HepG2 (cell line): Measurements from ENCODE around the gene CXCL3. TPM values are rescaled to one million over a fixed set of nuclear protein-coding genes. Genes with fewer than 3 reads are reported as not detected.

Experiments used
- ATAC-seq: fragments of 200-7000 bp; cut with Tn5 transposase; 3 replicates; pipeline ENCODE4 v1.9.1; 2020; ENCODE audit warnings: mild to moderate bottlenecking, moderate library complexity
- BruUV-seq: library from RNA; stranded (reverse); fragments of 400-500 nt; replicated peaks from 2 replicates; lab custom pipeline; 2021; lab: Mats Ljungman, UMichigan
- CTCF ChIA-PET: fragments of 300-600 bp; formaldehyde crosslinking; extraction: SDS; loops from one replicate; lab custom pipeline; 2021; ENCODE audit warnings: low total read pairs, inconsistent platforms, low intra/inter-chr PET ratio; lab: Yijun Ruan, JAX
- POLR2A ChIA-PET: fragments of 350-600 bp; sonication (Branson Sonifier 250); formaldehyde crosslinking; loops from one replicate; lab custom pipeline; 2020; ENCODE audit warnings: antibody characterized with exemption, inconsistent platforms; lab: Yijun Ruan, JAX
- DNase-seq: peaks from one replicate; pipeline ENCODE4 v3.0.0-alpha.2; 2015; ENCODE audit warnings: low spot score
- FAIRE-seq: peaks from 3 replicates; lab custom pipeline; 2011; peaks lifted over from hg19 to GRCh38; lab: Jason Lieb, UNC
- H2AFZ ChIP-seq: one replicate; pipeline ENCODE4 v1.6.1; 2011; ENCODE audit warnings: low read length, inconsistent platforms
- H3K27ac ChIP-seq: fragments of 300-600 bp; 3 replicates; pipeline ENCODE4 v1.8.0; 2011; ENCODE audit warnings: mixed run types, mild to moderate bottlenecking, mixed read lengths, low read length, inconsistent platforms; ENCODE audit not compliant: insufficient read depth; ENCODE audit errors: extremely low read length
- H3K27me3 ChIP-seq, 2 experiments: fragments of 200-600 bp in 1 of 2; 2 replicates in 1 of 2; 3 replicates in 1 of 2; pipeline versions ENCODE4 v1.6.0 to v1.8.0; 2011; ENCODE audit warnings: low read length in 2 of 2, mild to moderate bottlenecking in 2 of 2, moderate library complexity in 2 of 2, inconsistent platforms in 1 of 2; ENCODE audit not compliant: insufficient read depth in 2 of 2, control insufficient read depth in 1 of 2
- H3K36me3 ChIP-seq, 2 experiments: fragments of 200-600 bp in 1 of 2; replicated peaks in 1 of 2; 2 replicates in 1 of 2; 3 replicates in 1 of 2; pipeline versions ENCODE4 v1.5.1 to v1.8.0; 2011; ENCODE audit warnings: low read length in 2 of 2, inconsistent platforms in 1 of 2; ENCODE audit not compliant: insufficient read depth in 2 of 2, control insufficient read depth in 1 of 2
- H3K4me1 ChIP-seq: 2 replicates; pipeline ENCODE4 v1.5.1; 2012; ENCODE audit warnings: low read length, inconsistent platforms; ENCODE audit not compliant: insufficient read depth
- H3K4me2 ChIP-seq: 2 replicates; pipeline ENCODE4 v1.6.0; 2011; ENCODE audit warnings: low read depth, low read length, inconsistent platforms
- H3K4me3 ChIP-seq, 3 experiments: fragments of 200-600 bp in 1 of 3; sonication (generic), shearing (Covaris generic) in 1 of 3; replicated peaks in 1 of 3; 2 replicates each; pipeline ENCODE4 v1.5.1; 2011 to 2016; ENCODE audit warnings: low read length in 3 of 3, inconsistent platforms in 2 of 3, low read depth in 2 of 3, mild to moderate bottlenecking in 2 of 3, control low read depth in 1 of 3, mixed read lengths in 1 of 3; ENCODE audit not compliant: insufficient read depth in 1 of 3
- H3K79me2 ChIP-seq: one replicate; pipeline ENCODE4 v1.6.1; 2011; ENCODE audit warnings: low read length, inconsistent platforms; ENCODE audit not compliant: insufficient read depth
- H3K9ac ChIP-seq: 2 replicates; pipeline ENCODE4 v1.6.0; 2011; ENCODE audit warnings: mild to moderate bottlenecking, low read depth, low read length, inconsistent platforms; ENCODE audit not compliant: insufficient read depth
- H3K9me3 ChIP-seq: 2 replicates; pipeline ENCODE4 v1.5.1; 2012; ENCODE audit warnings: mild to moderate bottlenecking, low read length
- H4K20me1 ChIP-seq: 2 replicates; pipeline ENCODE4 v1.6.0; 2011; ENCODE audit warnings: inconsistent platforms, mild to moderate bottlenecking, low read length, moderate library complexity; ENCODE audit not compliant: insufficient read depth
- MIER2 ChIP-seq: IDR thresholded peaks from 2 replicates; pipeline ENCODE4 v1.6.1; 2016; ENCODE audit warnings: missing biosample characterization, missing genetic modification reagents
- ZNF549 ChIP-seq: sonication (generic); formaldehyde crosslinking; IDR thresholded peaks from 2 replicates; pipeline ENCODE4 v1.5.0; 2020; ENCODE audit warnings: missing genetic modification reagents
- WGBS: methylation state at CpG from one replicate; pipeline ENCODE4 v1.1.6; 2017; ENCODE audit warnings: low lambda C conversion rate; 5-methylcytosine and 5-hydroxymethylcytosine counted together
- in situ Hi-C: cut with HindIII; loops from 2 replicates; pipeline ENCODE4 v1.10.0; 2017; ENCODE audit warnings: low pct_unique_long_range_greater_than_20kb; ENCODE audit not compliant: extremely low pct_ligation_motif_present
- intact Hi-C: fragments of 100-400 bp; cut with micrococcal nuclease; formaldehyde crosslinking; loops from one replicate; pipeline ENCODE4 v1.10.0; 2022; ENCODE audit not compliant: unreplicated experiment
- polyA plus RNA-seq, 8 experiments: library from polyadenylated mRNA; depleted of rRNA in 3 of 8; stranded (reverse) in 7 of 8; unstranded in 1 of 8; fragments of >200 nt; fragmentation: Illumina TruSeq in 4 of 8; extraction: Trizol in 4 of 8; gene quantifications; 2 replicates each; pipeline versions ENCODE4 v1.2.1 to v1.2.3, GENCODE V29; 2011 to 2016; ENCODE audit warnings: low read depth in 4 of 8, missing spikeins in 1 of 8, mixed read lengths in 1 of 8; ENCODE audit not compliant: insufficient read depth in 1 of 8
- total RNA-seq, 5 experiments: library from RNA; depleted of rRNA; stranded (reverse); fragments of >200 nt; fragmentation: Illumina TruSeq; extraction: Trizol; gene quantifications; 2 replicates each; pipeline ENCODE4 v1.2.3, GENCODE V29; 2016; ENCODE audit warnings: low read depth in 1 of 5
- TF ChIP-seq, protein P1 (sequence below): sonication (generic); formaldehyde crosslinking; IDR thresholded peaks from 2 replicates; pipeline ENCODE4 v1.8.0; 2022; ENCODE audit warnings: missing genetic modification reagents, mild to moderate bottlenecking, moderate library complexity, borderline replicate concordance
- TF ChIP-seq, protein P2 (sequence below), 2 experiments: IDR thresholded peaks; 2 replicates each; pipeline ENCODE4 v1.6.1; 2011 to 2012; ENCODE audit warnings: low read length in 2 of 2, borderline replicate concordance in 1 of 2, low read depth in 1 of 2, mild to moderate bottlenecking in 1 of 2, moderate library complexity in 1 of 2

The CXCL3 gene
- total and polyA plus RNA-seq, 2 of the 13 experiments (the other 11 are each of a cell fraction or from before 2014, with no cell fraction given) = 0.13 TPM; not detected in 1

DNA sequence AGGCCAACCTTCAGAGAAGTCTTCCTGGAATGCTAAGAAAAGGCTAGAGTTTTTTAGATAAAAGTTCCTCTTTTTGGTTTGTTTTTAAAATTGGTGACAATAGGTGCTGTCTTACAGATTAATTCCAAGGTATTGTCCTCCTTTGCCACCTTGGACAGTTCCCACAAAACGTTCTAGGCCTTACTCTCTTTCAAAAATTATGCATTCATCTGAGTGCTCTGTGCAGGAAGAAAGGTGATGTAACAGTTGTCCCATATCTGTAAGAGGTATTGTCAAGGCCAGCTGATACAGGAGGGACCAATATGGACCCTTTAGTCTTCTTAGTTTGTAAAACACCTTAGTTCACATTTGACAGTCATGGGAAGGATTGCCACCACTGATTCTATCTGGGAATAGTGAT lies 24.2 kb downstream of the CXCL3 start:
- no TSS peak for BruUV-seq
- H2AFZ ChIP-seq = no peak overlapping the region
- H3K27ac ChIP-seq = no peak overlapping the region
- intact Hi-C loops = no loop called here
- TF ChIP-seq MIER2 (CRISPR knock-in tag) (peak; percentile 55; the same call in 1 of the 2 replicates), ZNF549 (CRISPR knock-in tag) (no peak)
- TF ChIP-seq, protein P1, sequence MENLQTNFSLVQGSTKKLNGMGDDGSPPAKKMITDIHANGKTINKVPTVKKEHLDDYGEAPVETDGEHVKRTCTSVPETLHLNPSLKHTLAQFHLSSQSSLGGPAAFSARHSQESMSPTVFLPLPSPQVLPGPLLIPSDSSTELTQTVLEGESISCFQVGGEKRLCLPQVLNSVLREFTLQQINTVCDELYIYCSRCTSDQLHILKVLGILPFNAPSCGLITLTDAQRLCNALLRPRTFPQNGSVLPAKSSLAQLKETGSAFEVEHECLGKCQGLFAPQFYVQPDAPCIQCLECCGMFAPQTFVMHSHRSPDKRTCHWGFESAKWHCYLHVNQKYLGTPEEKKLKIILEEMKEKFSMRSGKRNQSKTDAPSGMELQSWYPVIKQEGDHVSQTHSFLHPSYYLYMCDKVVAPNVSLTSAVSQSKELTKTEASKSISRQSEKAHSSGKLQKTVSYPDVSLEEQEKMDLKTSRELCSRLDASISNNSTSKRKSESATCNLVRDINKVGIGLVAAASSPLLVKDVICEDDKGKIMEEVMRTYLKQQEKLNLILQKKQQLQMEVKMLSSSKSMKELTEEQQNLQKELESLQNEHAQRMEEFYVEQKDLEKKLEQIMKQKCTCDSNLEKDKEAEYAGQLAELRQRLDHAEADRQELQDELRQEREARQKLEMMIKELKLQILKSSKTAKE (CRISPR knock-in tag) = no peak
- TF ChIP-seq, protein P2, sequence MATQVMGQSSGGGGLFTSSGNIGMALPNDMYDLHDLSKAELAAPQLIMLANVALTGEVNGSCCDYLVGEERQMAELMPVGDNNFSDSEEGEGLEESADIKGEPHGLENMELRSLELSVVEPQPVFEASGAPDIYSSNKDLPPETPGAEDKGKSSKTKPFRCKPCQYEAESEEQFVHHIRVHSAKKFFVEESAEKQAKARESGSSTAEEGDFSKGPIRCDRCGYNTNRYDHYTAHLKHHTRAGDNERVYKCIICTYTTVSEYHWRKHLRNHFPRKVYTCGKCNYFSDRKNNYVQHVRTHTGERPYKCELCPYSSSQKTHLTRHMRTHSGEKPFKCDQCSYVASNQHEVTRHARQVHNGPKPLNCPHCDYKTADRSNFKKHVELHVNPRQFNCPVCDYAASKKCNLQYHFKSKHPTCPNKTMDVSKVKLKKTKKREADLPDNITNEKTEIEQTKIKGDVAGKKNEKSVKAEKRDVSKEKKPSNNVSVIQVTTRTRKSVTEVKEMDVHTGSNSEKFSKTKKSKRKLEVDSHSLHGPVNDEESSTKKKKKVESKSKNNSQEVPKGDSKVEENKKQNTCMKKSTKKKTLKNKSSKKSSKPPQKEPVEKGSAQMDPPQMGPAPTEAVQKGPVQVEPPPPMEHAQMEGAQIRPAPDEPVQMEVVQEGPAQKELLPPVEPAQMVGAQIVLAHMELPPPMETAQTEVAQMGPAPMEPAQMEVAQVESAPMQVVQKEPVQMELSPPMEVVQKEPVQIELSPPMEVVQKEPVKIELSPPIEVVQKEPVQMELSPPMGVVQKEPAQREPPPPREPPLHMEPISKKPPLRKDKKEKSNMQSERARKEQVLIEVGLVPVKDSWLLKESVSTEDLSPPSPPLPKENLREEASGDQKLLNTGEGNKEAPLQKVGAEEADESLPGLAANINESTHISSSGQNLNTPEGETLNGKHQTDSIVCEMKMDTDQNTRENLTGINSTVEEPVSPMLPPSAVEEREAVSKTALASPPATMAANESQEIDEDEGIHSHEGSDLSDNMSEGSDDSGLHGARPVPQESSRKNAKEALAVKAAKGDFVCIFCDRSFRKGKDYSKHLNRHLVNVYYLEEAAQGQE (IDR thresholded peaks at IDR 0.05; ENCODE audit: borderline replicate concordance in 1 of 2, low read depth in 1 of 2, low read length in 2 of 2) = peak in 1 of 2 experiments; percentile 84; a peak in 3 of 4 replicates
- TF ChIP-seq, all 625 proteins: peak for 2
- ATAC-seq (no peak), FAIRE-seq (no peak), DNase-seq (no peak)
- 0% methylated on average over 1 of the region's 1 CpG for WGBS
- Histone ChIP-seq H3K4me2 (no peak overlapping the region), H3K79me2 (no peaks in the 10 kb centered on the region), H3K9ac (no peak overlapping the region), H3K4me3 (no peak overlapping the region), H3K9me3 (no peaks in the 10 kb centered on the region), H3K4me1 (no peaks in the 10 kb centered on the region), H3K27me3 (no peaks in the 10 kb centered on the region), H3K36me3 (no peaks in the 10 kb centered on the region), H4K20me1 (no peaks in the 10 kb centered on the region)
- ChIA-PET POLR2A (no interaction called here), CTCF (no interaction called here)
- in situ Hi-C loops = no loop called here
